GM21619 (cell line): ENCODE data around the gene P2RY8.

Experiments
- ATAC-seq: cut with Tn5 transposase; IDR thresholded peaks from one replicate; pipeline ENCODE4 v1.9.1; 2021; ENCODE audit not compliant: unreplicated experiment

The P2RY8 gene

GRCh38 chrX:1420371-1420770 lies 116.6 kb downstream of the P2RY8 start:
- ATAC-seq, result no peak

DNA sequence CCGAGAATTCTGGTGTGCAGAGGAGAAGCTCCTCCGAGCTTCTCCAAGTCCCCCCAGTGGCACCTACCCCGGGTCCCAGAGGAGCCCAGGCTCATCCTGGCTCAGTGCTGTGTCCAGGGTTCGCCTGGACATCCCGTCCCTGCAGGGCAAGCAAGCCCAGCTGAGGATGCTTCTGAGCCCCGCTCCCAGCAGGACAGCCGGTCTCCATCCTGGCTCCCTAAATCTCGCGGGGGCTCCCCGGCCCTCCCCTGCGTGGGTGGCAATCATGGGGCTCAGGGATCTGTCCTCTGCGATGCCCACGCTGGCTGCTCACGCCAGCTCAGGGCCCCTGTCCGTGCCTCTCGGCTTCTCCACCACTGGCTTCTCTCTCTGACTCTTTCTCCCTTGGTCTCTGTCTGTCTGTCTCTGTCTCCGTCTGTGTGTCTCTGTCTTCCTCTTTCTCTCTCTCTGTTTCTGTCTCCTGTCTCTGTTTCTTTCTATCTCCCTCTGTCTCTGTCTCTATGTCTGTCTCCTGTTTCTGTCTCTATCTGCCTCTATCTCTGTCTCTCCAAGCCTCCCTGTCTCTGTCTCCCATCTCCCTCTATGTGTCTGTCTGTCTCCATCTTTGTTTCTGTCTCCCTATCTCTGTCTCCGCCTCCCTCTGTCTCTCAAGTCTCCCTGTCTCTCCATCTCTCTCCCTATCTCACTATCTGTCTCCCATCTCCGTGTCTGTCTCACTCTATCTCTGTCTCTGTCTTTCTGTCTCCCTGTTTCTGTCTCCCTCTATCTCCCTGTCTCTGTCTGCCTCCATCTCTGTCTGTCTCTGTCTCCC lies 117.2 kb downstream of the P2RY8 start:
- ATAC-seq, result no peak

GRCh38 chrX:1418901-1419544 lies 118.0 kb downstream of the P2RY8 start:
- no peak for ATAC-seq

DNA sequence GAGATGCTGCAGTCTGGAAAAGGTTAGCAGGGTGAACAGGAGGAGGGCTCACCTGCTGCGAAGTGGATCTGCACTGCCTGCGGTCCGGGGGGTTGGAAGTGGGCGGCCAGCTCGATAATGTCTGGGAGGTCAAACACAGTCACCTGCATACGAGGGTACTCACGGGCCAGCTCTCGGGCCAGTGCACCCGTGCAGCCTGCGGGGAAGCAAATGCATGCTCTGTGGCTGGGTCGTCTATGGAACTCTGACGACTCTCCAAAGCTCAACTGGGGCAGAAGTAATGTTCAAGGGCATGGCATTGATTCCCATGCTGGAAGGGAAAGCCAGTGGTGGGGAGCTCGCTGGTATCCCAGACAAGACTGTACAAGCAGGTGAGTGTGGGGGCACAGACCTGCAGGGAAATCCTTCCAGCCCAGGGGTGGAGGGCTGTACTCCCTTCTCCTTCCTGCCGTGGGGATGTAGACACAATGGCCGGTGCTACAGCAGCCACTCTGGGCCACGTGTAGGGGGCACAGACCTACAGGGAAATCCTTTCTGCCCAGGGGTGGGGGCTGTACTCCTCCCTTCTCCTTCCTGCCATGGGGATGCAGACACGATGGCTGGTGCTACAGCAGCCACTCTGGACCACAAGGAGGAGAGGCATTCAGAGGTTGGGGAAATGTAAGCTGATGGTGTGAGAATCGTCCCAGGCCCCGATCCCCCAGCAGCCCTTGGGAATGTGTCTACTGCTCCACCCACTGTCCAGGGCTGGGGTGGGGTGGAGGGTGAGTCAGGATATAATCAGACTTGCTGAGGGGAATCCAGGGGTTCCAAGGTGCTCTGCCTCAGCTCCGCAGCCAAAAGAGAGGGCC lies 118.8 kb downstream of the P2RY8 start:
- ATAC-seq, result no peak

DNA sequence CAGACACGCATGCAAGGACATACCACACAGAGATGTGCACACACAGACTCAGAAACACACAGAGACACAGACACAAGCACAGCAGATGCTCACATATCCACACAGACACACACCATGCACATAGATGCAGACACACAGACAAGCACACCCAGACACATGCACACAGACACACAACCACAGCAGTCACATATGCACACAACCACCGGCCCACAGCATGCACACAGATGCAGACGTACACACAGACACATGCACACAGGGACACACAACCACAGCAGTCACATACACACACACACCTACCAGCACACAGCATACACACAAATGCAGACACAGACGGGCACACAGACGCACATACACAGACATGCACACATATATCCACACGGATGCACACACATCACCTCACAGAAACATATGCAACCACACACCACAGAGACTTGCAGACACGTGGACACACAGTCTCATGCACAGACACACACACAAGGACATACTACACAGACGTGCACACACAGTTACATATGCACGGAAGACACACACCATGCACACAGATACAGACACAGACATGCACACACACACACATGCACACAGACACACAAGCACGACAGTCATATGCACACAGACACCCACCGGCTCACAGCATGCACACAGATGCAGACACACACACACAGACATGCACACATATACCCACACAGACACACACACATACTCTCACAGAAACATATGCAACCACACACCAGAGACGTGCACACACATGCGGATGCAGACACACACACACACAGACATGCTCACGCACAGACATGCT lies 119.8 kb downstream of the P2RY8 start:
- ATAC-seq, result no peak

- ATAC-seq, result no peak
Observed at GRCh38 chrX:1416327-1416784, 120.6 kb downstream of the P2RY8 start.
